Adrenal gland (tissue), 5 donors: ENCODE data around the gene MID1.

Source experiments
- POLR2A ChIP-seq, 2 donors: fragments of 450-650 bp; IDR thresholded peaks; one replicate each; pipeline ENCODE4 v1.6.1; 2017; ENCODE audit warnings: antibody characterized with exemption in 2 of 2, mild to moderate bottlenecking in 2 of 2, moderate library complexity in 1 of 2
- TF ChIP-seq, protein P1 (sequence below), 6 experiments: fragments of 450-650 bp in 4 of 6; fragments of 200-600 bp in 2 of 6; sonication (generic) in 1 of 6; IDR thresholded peaks; 1 replicate in 5 of 6; 2 replicates in 1 of 6; pipeline versions ENCODE4 v1.5.1 to v1.8.0; 2016 to 2021; ENCODE audit warnings: antibody characterized with exemption in 6 of 6, mild to moderate bottlenecking in 2 of 6, moderate library complexity in 1 of 6
- donor health status: DM: no; HTN: no; CAD: no.

DNA sequence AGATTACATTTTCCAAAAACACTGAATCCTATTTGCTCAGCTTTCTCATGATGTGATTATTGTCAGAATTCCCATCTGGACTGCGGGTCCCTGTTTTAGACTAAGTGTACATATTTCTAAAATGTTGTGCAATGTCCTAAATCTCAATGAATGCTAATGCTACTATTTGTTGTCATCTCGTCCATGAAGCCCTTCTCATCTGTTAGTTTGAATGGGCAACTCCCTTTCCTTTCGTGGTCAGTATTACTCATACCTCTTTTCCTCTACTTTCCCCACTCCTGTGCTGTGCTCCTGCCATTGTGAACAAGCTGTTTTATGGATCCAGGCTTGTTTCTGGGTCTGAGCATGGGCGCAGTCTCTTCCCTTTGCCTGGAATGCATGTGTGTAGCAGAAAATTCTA, 91.0 kb downstream of the MID1 start:
- TF ChIP-seq, protein P1, sequence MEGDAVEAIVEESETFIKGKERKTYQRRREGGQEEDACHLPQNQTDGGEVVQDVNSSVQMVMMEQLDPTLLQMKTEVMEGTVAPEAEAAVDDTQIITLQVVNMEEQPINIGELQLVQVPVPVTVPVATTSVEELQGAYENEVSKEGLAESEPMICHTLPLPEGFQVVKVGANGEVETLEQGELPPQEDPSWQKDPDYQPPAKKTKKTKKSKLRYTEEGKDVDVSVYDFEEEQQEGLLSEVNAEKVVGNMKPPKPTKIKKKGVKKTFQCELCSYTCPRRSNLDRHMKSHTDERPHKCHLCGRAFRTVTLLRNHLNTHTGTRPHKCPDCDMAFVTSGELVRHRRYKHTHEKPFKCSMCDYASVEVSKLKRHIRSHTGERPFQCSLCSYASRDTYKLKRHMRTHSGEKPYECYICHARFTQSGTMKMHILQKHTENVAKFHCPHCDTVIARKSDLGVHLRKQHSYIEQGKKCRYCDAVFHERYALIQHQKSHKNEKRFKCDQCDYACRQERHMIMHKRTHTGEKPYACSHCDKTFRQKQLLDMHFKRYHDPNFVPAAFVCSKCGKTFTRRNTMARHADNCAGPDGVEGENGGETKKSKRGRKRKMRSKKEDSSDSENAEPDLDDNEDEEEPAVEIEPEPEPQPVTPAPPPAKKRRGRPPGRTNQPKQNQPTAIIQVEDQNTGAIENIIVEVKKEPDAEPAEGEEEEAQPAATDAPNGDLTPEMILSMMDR (IDR thresholded peaks at IDR 0.05), result no peak
- no peak for TF ChIP-seq POLR2A (IDR thresholded peaks at IDR 0.05)
